Measurements from ENCODE around the gene PSTPIP2.

DNA sequence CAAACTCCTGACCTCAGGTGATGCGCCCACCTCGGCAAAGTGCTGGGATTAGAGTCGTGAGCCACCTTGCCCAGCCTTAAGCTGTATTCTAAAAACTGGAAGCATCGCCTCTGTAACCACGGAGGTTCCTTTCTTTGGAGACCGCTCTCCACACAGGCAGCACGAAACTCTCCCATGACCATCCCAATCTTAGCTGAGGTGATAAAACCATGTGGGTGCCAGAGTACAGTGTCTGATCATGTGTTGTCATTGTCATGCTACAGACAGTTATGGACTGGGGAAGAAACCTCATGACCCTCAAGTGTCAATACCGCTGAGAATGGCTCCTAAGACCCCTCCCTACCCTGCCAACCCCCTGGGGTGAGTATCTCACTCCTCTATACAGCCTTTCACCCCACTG is 63.5 kb downstream of the PSTPIP2 start:
- TF ChIP-seq, protein P1, sequence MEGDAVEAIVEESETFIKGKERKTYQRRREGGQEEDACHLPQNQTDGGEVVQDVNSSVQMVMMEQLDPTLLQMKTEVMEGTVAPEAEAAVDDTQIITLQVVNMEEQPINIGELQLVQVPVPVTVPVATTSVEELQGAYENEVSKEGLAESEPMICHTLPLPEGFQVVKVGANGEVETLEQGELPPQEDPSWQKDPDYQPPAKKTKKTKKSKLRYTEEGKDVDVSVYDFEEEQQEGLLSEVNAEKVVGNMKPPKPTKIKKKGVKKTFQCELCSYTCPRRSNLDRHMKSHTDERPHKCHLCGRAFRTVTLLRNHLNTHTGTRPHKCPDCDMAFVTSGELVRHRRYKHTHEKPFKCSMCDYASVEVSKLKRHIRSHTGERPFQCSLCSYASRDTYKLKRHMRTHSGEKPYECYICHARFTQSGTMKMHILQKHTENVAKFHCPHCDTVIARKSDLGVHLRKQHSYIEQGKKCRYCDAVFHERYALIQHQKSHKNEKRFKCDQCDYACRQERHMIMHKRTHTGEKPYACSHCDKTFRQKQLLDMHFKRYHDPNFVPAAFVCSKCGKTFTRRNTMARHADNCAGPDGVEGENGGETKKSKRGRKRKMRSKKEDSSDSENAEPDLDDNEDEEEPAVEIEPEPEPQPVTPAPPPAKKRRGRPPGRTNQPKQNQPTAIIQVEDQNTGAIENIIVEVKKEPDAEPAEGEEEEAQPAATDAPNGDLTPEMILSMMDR (IDR thresholded peaks at IDR 0.05) = no peak
- no peak for TF ChIP-seq POLR2AphosphoS5 (IDR thresholded peaks at IDR 0.05)
- TF ChIP-seq POLR2A (IDR thresholded peaks at IDR 0.05) = no peak
- TF ChIP-seq EP300 (IDR thresholded peaks at IDR 0.05) = no peak

All from gastroesophageal sphincter (tissue), 3 donors.